ENCODE measurements around the gene PSMD11.

DNA sequence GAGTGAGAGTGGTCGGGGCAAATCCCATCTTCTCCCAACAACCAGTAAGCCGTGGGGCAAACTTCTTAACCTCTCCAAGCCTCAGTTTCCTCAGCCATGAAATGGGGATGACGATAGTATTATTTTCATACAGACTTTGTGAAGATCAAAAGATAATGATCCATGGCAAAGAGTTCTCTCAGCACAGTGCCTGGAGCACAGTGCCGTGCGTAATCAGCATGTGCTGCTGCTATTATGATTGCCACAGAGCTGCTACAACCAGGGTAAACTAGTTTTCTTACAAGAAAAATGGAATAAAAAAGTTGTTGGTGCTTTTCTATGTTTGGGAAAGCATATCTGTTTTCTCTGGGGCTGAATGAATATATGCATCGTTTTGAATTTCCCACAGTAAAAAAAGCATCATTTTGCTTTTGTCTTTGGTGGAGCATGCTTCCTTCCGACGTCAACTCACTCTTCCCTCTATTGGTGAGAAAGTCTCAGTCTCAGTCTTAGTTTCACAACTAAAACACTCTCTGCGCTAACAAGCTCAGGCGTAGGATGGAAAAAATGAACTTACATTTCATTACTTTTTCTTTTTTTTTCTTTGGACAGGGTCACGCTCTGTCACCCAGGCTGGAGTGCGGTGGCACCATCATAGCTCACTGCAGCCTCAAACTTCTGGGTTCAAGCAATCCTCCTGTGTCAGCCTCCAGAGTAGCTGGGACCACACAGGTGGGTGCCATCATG is 79.7 kb downstream of the PSMD11 start:
- TF ChIP-seq CTCF (IDR thresholded peaks at IDR 0.05; ENCODE audit: insufficient read depth, low read length, poor library complexity, severe bottlenecking) = no peak
- no peak for TF ChIP-seq EZH2phosphoT487 (conservative IDR thresholded peaks at IDR 0.05; ENCODE audit: low read length)
